ENCODE results near the gene SPATA19. TPM values are rescaled to one million over a fixed set of nuclear protein-coding genes. Genes with fewer than 3 reads are reported as not detected.

SPATA19 gene
- polyA plus RNA-seq, 2 of the 4 experiments (the other 2 are of a cell fraction): not detected

DNA sequence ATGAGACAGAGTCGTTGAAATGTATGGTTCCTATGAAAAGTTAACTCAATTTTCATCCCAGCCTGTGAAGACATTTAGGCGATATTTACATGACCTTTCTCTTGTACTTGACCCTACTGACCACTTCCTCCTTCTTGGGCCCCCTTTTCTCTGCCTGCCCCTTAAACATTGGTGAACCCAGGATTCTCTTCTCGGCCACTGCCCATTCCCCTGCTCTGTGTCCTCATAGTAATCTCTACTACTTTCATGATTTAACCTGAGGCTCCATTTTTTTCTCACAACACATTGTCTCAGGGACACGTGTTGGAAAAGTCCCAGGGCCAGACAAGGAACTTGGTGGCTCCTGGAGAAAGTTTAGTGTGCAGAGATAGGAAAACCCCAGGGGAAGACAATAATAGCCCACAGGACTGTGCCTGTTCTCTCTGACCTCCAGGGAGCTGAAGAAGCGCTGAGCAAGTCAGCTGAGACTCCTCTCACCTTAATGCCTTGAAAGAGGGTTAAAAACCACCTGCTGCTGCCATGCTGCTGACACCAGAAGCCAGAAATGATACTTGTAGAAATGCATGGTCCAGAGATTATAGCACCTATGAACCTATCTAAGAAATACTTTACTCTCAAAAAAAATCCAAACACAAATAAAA, 42.5 kb upstream of the SPATA19 start:
- TF ChIP-seq CBX2 (IDR thresholded peaks at IDR 0.05; ENCODE audit: borderline replicate concordance, low read depth) (no peak), TFCP2L1 (CRISPR knock-in tag; IDR thresholded peaks at IDR 0.05) (no peak)
- TF ChIP-seq, protein P1, sequence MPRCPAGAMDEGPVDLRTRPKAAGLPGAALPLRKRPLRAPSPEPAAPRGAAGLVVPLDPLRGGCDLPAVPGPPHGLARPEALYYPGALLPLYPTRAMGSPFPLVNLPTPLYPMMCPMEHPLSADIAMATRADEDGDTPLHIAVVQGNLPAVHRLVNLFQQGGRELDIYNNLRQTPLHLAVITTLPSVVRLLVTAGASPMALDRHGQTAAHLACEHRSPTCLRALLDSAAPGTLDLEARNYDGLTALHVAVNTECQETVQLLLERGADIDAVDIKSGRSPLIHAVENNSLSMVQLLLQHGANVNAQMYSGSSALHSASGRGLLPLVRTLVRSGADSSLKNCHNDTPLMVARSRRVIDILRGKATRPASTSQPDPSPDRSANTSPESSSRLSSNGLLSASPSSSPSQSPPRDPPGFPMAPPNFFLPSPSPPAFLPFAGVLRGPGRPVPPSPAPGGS (IDR thresholded peaks at IDR 0.05): no peak
- TF ChIP-seq, protein P2, sequence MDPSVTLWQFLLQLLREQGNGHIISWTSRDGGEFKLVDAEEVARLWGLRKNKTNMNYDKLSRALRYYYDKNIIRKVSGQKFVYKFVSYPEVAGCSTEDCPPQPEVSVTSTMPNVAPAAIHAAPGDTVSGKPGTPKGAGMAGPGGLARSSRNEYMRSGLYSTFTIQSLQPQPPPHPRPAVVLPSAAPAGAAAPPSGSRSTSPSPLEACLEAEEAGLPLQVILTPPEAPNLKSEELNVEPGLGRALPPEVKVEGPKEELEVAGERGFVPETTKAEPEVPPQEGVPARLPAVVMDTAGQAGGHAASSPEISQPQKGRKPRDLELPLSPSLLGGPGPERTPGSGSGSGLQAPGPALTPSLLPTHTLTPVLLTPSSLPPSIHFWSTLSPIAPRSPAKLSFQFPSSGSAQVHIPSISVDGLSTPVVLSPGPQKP (IDR thresholded peaks at IDR 0.05; ENCODE audit: low read depth, low read length): no peak
- TF ChIP-seq, protein P3, sequence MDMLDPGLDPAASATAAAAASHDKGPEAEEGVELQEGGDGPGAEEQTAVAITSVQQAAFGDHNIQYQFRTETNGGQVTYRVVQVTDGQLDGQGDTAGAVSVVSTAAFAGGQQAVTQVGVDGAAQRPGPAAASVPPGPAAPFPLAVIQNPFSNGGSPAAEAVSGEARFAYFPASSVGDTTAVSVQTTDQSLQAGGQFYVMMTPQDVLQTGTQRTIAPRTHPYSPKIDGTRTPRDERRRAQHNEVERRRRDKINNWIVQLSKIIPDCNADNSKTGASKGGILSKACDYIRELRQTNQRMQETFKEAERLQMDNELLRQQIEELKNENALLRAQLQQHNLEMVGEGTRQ (IDR thresholded peaks at IDR 0.05): no peak
- H3K4me1 ChIP-seq: no peaks in the 10 kb centered on the region
- H3K27ac ChIP-seq: no peak overlapping the region
- ATAC-seq (no peak), FAIRE-seq (no peak), DNase-seq (ENCODE audit: low read depth in 1 of 2, low spot score in 1 of 2) (no peak)
- POLR2A ChIA-PET: no interaction called here
- 3% methylated on average over 5 of the region's 5 CpGs for WGBS (ENCODE audit: missing lambda C conversion rate)
- H3K9me3 ChIP-seq: no peaks in the 10 kb centered on the region
- CTCF ChIA-PET: no interaction called here
- no peak overlapping the region for H3K4me2 ChIP-seq
- no peak overlapping the region for H3K4me3 ChIP-seq

DNA sequence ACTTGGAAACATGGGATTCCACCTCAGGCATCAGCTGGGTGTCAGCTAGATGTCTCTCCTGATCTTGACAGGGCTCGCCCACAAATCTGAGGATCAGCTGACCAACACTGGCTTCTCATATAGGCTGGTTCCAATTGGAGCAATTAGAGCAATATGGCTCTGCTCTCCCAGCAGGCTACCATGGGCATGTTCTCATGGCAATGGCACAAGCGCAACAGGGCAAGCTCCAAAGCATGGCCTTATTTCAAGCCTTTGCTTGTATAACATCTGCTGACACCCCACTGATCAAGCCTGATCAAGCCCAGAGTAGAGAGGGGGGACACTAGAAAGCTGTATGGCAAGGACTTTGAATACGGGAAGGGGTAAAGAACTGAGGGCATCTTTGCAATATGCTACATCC, 40.7 kb upstream of the SPATA19 start:
- no peaks in the 10 kb centered on the region for H3K4me1 ChIP-seq
- WGBS (ENCODE audit: missing lambda C conversion rate): 0% methylated on average over 1 of the region's 3 CpGs
- DNase-seq (ENCODE audit: low read depth in 1 of 2, low spot score in 1 of 2) (no peak), FAIRE-seq (no peak), ATAC-seq (no peak)
- POLR2A ChIA-PET: no interaction called here
- CTCF ChIA-PET: no interaction called here
- no peaks in the 10 kb centered on the region for H3K9me3 ChIP-seq
- H3K4me3 ChIP-seq: no peak overlapping the region
- no peak overlapping the region for H3K27ac ChIP-seq
- no peak overlapping the region for H3K4me2 ChIP-seq
- no peak for TF ChIP-seq NPAS2 (CRISPR knock-in tag; IDR thresholded peaks at IDR 0.05; ENCODE audit: borderline replicate concordance)
- no peak for TF ChIP-seq SREBF2 (IDR thresholded peaks at IDR 0.05)
- TF ChIP-seq SMC3 (IDR thresholded peaks at IDR 0.05): no peak
- TF ChIP-seq CBX2 (IDR thresholded peaks at IDR 0.05; ENCODE audit: borderline replicate concordance, low read depth): no peak
- no peak for TF ChIP-seq ESRRA (IDR thresholded peaks at IDR 0.05; ENCODE audit: borderline replicate concordance, low read length)

DNA sequence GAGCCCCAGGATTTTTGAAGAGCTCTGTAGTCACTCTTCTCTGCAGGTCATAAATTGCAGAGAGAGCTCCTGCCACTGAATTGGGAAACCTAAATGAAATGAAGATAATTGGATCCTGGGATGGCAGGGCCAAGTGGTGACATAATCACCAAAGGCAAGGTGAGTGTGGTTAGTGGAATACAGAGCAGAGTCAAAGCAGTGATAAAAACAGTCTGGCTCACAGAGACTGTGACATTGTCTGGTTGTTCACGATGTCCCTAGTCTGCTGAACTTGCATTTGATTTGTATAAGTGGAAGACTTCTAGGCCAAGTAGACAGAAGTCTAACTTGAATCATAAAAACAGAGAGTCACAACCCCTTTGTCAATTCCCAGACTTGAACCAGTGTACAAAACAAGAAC, 26.8 kb upstream of the SPATA19 start:
- Histone ChIP-seq H3K4me3 (no peak overlapping the region), H3K9me3 (no peaks in the 10 kb centered on the region), H3K4me2 (no peak overlapping the region), H3K4me1 (no peaks in the 10 kb centered on the region), H3K27ac (no peak overlapping the region)
- WGBS (ENCODE audit: missing lambda C conversion rate): 0% methylated on average over 1 of the region's 1 CpG
- TF ChIP-seq NR3C1 (IDR thresholded peaks at IDR 0.05) (no peak), JUN (IDR thresholded peaks at IDR 0.05) (no peak), HOXB5 (CRISPR knock-in tag; IDR thresholded peaks at IDR 0.05) (no peak), MAFK (IDR thresholded peaks at IDR 0.05; ENCODE audit: partially characterized antibody) (no peak), KDM5A (IDR thresholded peaks at IDR 0.05) (no peak), POLR2AphosphoS2 (conservative IDR thresholded peaks at IDR 0.05; ENCODE audit: low read length) (no peak), CEBPB (IDR thresholded peaks at IDR 0.05) (no peak)
- TF ChIP-seq, protein P4, sequence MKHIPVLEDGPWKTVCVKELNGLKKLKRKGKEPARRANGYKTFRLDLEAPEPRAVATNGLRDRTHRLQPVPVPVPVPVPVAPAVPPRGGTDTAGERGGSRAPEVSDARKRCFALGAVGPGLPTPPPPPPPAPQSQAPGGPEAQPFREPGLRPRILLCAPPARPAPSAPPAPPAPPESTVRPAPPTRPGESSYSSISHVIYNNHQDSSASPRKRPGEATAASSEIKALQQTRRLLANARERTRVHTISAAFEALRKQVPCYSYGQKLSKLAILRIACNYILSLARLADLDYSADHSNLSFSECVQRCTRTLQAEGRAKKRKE (CRISPR knock-in tag; IDR thresholded peaks at IDR 0.05; ENCODE audit: low read depth): no peak
- TF ChIP-seq, protein P5, sequence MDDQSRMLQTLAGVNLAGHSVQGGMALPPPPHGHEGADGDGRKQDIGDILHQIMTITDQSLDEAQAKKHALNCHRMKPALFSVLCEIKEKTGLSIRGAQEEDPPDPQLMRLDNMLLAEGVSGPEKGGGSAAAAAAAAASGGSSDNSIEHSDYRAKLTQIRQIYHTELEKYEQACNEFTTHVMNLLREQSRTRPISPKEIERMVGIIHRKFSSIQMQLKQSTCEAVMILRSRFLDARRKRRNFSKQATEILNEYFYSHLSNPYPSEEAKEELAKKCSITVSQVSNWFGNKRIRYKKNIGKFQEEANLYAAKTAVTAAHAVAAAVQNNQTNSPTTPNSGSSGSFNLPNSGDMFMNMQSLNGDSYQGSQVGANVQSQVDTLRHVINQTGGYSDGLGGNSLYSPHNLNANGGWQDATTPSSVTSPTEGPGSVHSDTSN (IDR thresholded peaks at IDR 0.05): no peak
- DNase-seq (ENCODE audit: low read depth in 1 of 2, low spot score in 1 of 2) (no peak), ATAC-seq (no peak), FAIRE-seq (no peak)
- ChIA-PET CTCF (no interaction called here), POLR2A (no interaction called here)

Data from A549 (cell line).